ENCODE data around the gene ANKRD23. TPM values are rescaled to one million over a fixed set of nuclear protein-coding genes. Genes with fewer than 3 reads are reported as not detected.

ANKRD23 gene
- total and polyA plus RNA-seq, 2 of the 13 experiments (the other 11 are each of a cell fraction or from before 2014, with no cell fraction given), result 1.5 to 1.6 TPM

GRCh38 chr2:96868555-96869280 is 24.9 kb upstream of the ANKRD23 start (continued):
- TF ChIP-seq ZNF512B (CRISPR knock-in tag; IDR thresholded peaks at IDR 0.05; ENCODE audit: borderline replicate concordance) (0 out of 2 replicates have a peak, but pooled peaks have one; percentile 81), HMGXB4 (CRISPR knock-in tag; IDR thresholded peaks at IDR 0.05; ENCODE audit: borderline replicate concordance in 1 of 2, low read depth in 1 of 2) (peak; percentile 91 to 97), LBX2 (CRISPR knock-in tag; IDR thresholded peaks at IDR 0.05; ENCODE audit: borderline replicate concordance) (peak; percentile 20), CTCF (CRISPR knock-in tag; IDR thresholded peaks at IDR 0.05) (peak; percentile 69), MIER3 (CRISPR knock-in tag; IDR thresholded peaks at IDR 0.05; ENCODE audit: borderline replicate concordance) (peak; percentile 6; the same call in 1 of the 2 replicates), NFRKB (IDR thresholded peaks at IDR 0.05) (no peak), ZNF317 (CRISPR knock-in tag; IDR thresholded peaks at IDR 0.05) (no peak), SKIL (CRISPR knock-in tag; IDR thresholded peaks at IDR 0.05; ENCODE audit: borderline replicate concordance) (no peak), POGK (CRISPR knock-in tag; conservative IDR thresholded peaks at IDR 0.05) (0 out of 2 replicates have a peak, but pooled peaks have one; percentile 38), ZBTB42 (CRISPR knock-in tag; IDR thresholded peaks at IDR 0.05) (no peak), KLF9 (CRISPR knock-in tag; IDR thresholded peaks at IDR 0.05; ENCODE audit: low read depth) (no peak), ETV5 (CRISPR knock-in tag; IDR thresholded peaks at IDR 0.05; ENCODE audit: borderline replicate concordance) (peak; percentile 97), PCBP1 (IDR thresholded peaks at IDR 0.05; ENCODE audit: borderline replicate concordance, low read depth, low read length) (0 out of 2 replicates have a peak, but pooled peaks have one; percentile 79), TFDP2 (CRISPR knock-in tag; IDR thresholded peaks at IDR 0.05) (peak; percentile 22; the same call in 1 of the 2 replicates), FOXO1 (CRISPR knock-in tag; IDR thresholded peaks at IDR 0.05) (peak; percentile 41; the same call in 1 of the 2 replicates)

Measured in HepG2 (cell line).